ENCODE results near the gene SAP30BP.

SAP30BP gene

GRCh38 chr17:75666959-75667790 is at the start of gene SAP30BP, which contains the start of gene RECQL5:
SAP30BP (plus strand) TSS chr17:75667338; CDS start chr17:75667373, 35 bp downstream.
RECQL5 (minus strand) TSS chr17:75667154; CDS start chr17:75666557, 597 bp downstream.
- DNase-seq (ENCODE audit: low spot score), result peak; percentile 90

GRCh38 chr17:75617675-75618074 is 49.5 kb upstream of the SAP30BP start:
- DNase-seq (ENCODE audit: low spot score), result no peak

GRCh38 chr17:75619506-75620431 is 47.4 kb upstream of the SAP30BP start:
- peak; percentile 66 for DNase-seq (ENCODE audit: low spot score)

GRCh38 chr17:75621489-75621888 is 45.6 kb upstream of the SAP30BP start:
- no peak for DNase-seq (ENCODE audit: low spot score)

GRCh38 chr17:75622076-75622475 is 45.1 kb upstream of the SAP30BP start:
- peak; percentile 43 for DNase-seq (ENCODE audit: low spot score)

- no peak for DNase-seq (ENCODE audit: low spot score)
Measured at GRCh38 chr17:75622771-75623273, 44.3 kb upstream of the SAP30BP start.

- no peak for DNase-seq (ENCODE audit: low spot score)
Measured at GRCh38 chr17:75623386-75623785, 43.8 kb upstream of the SAP30BP start.

- DNase-seq (ENCODE audit: low spot score), result no peak
Measured at GRCh38 chr17:75624021-75624420, 43.1 kb upstream of the SAP30BP start.

- DNase-seq (ENCODE audit: low spot score), result no peak
Measured at GRCh38 chr17:75624714-75625345, 42.3 kb upstream of the SAP30BP start.

- peak; percentile 77 for DNase-seq (ENCODE audit: low spot score)
Measured at GRCh38 chr17:75625813-75626486, 41.2 kb upstream of the SAP30BP start.

- DNase-seq (ENCODE audit: low spot score), result no peak
Measured at GRCh38 chr17:75626496-75627038, 40.6 kb upstream of the SAP30BP start.

- no peak for DNase-seq (ENCODE audit: low spot score)
Measured at GRCh38 chr17:75627094-75627493, 40.0 kb upstream of the SAP30BP start.

- no peak for DNase-seq (ENCODE audit: low spot score)
Measured at GRCh38 chr17:75628425-75628824, 38.7 kb upstream of the SAP30BP start.

- DNase-seq (ENCODE audit: low spot score), result no peak
Measured at GRCh38 chr17:75629157-75629556, 38.0 kb upstream of the SAP30BP start.

- no peak for DNase-seq (ENCODE audit: low spot score)
Measured at GRCh38 chr17:75630071-75630917, 36.8 kb upstream of the SAP30BP start.

GRCh38 chr17:75631353-75631752 is 35.8 kb upstream of the SAP30BP start:
- DNase-seq (ENCODE audit: low spot score), result no peak

- no peak for DNase-seq (ENCODE audit: low spot score)
Measured at GRCh38 chr17:75632428-75632827, 34.7 kb upstream of the SAP30BP start.

GRCh38 chr17:75632863-75633485 is 34.2 kb upstream of the SAP30BP start, which contains the start of gene SMIM5:
SMIM5 (plus strand) TSS chr17:75633434; CDS start chr17:75640202, 6,768 bp downstream.
- peak; percentile 97 for DNase-seq (ENCODE audit: low spot score)
